HG03565 (cell line): ENCODE measurements around the gene PKLR.
"Not testable (repeated sequence)": the region's sequence is repeated elsewhere in the genome, so short reads cannot be mapped to it uniquely, and the experiment has no call there.

Experiments
- ATAC-seq: cut with Tn5 transposase; IDR thresholded peaks from one replicate; pipeline ENCODE4 v1.9.1; 2021; ENCODE audit warnings: mild to moderate bottlenecking, moderate library complexity; ENCODE audit not compliant: unreplicated experiment

PKLR gene

DNA sequence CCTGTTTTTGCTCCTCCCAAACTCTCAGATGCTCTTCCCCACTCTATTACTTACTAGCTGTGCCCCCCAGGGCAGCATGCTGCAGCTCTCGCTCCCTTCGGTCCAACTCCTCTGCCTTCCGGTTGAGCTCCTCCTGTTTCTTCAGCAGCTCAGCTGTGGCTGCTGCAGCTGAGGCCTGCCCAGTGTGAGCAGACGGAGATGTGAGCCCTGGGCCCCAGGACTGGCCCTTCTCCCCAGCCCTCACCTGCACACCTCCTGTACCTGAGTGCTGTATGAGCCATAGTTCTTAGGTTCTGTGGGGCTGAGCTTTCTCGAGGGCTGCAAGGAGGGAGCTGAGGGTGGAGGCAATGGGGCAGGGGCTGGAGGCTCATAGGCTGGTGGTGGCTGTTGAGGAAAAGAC is 41.0 kb downstream of the PKLR start:
- ATAC-seq: no peak

GRCh38 chr1:155256058-155256852 is 45.0 kb downstream of the PKLR start:
- ATAC-seq: no peak

- ATAC-seq: no peak
Observed at GRCh38 chr1:155255243-155256007, 45.8 kb downstream of the PKLR start, which contains the start of gene ENTREP3. ENTREP3 (minus strand) TSS chr1:155255483; CDS start chr1:155254877, 606 bp downstream.

DNA sequence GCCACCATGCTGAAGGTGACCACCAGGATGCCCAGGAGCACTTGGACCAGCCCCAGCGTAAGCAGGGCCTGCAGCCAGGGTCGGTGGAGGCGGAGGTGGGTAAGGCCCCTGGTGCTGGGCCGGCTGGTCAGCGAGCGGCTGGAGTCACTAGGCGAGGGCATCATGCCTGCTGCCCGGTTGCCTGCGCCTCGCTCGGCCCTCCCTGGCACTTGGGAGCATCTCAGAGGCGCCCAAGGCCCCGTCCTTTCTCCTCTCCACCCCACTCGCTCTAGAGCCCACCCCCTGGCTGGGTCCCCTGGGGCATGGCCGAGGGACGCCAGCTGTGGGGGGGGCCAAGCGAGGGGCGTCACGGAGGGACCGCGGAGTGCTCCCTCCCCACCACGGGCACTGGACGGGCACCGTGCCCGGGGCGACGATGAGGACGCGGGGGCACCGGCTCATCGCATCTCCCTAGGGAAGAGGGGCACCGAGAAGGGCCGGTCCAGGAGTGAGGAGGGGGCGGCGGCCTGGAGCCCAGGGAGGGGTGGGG is 46.5 kb downstream of the PKLR start:
- no peak for ATAC-seq

DNA sequence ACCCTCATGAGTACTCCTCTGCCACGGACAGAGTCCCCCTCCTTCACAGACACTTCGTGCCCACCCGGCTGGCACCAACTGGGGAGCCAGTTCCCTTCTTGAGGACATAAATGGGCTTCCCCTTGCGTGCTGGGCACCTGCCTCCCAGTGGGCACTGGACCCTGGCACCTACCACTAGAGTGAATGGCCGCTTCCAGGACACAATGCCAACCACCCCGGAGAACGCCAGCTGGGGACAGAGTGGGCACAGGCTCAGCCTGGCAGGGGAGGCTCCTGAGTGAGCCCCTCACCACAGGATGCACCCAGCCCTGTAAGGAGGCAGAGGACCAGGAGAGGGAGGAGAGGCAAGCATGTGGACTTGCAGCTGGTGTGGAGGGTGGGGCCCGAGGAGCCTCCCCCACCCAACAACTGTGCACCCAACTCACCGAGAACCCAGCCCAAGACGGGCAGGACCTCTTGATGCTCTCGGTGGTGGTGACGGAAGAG is 47.0 kb downstream of the PKLR start:
- ATAC-seq: no peak

DNA sequence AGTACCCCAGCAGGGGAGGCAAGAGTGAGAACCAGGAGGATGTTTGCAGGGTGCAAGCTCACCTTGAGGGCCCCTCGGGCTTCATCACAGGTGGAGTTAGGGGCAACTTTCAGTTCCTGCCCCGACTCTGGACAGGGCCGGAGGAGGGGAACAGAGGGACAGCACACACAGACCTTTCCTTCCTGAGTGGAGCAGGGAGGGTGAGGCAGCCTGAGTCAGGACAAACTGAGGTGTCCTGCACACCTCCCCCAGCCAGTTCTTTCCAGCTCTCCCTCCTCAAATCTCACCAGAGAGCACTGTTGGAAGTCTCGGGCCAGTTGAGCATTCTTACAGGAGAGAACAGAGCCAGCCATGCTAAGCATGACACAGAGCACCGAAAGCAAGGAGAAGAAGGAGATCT is 47.4 kb downstream of the PKLR start:
- ATAC-seq: no peak

DNA sequence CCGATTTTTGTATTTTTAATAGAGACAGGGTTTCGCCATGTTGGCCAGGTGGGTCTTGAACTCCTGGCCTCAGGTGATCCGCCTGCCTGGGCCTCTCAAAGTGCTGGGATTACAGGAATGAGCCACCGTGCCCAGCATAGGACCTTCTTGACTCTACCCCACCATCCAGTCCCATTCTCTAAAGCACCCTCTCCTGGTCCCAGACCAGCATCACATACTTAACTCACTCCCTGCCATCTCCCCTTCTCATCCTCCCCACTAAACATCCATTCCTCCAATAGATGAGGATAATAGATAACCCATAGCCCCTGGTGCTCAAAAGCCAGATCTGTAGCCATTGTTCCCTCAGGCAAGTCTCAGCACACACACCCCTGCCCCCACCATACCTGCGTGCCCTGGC is 48.0 kb downstream of the PKLR start:
- ATAC-seq: no peak

- no peak for ATAC-seq
Observed at GRCh38 chr1:155251566-155251965, 49.7 kb downstream of the PKLR start.

- peak; percentile 71 for ATAC-seq
Observed at GRCh38 chr1:155250633-155251449, 50.4 kb downstream of the PKLR start.

DNA sequence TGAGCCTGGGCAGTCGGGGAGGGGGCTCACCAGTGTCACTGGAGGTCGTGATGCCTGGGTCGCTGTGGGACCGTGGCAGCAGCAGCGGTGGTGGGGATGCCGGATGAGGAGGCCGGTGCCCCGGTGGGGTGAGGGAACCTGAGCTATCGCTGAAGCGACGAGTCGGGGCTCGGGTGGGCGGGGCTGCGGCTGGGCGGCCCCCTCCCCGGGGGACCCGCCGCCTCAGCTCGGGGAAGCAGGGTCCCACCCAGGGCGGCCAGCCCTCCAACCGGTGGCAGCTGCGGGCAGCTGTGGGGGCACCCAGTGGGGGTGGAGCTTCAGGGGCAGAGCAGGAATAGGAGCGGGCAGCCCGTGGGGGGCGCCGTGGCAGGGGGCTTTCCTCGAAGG is 51.0 kb downstream of the PKLR start:
- peak; percentile 22 for ATAC-seq

- no peak for ATAC-seq
Observed at GRCh38 chr1:155247667-155248553, 53.3 kb downstream of the PKLR start.

DNA sequence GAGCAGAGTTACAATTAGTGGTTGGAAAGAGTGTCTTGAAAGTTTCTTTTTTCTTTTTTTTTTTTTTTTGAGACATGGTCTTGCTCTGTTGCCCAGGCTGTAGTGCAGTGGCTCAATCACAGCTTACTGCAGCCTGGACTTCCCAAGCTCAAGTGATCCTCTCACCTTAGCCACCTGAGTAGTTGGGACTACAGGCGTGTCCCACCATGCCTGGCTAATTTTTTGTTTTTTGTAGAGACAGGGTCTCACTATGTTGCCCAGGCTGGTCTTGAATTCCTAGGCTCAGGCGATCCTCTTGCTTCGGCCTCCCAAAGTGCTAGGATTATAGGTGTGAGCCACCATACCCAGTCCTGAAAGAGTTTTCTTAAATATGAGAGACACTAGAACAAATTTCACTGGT is 54.4 kb downstream of the PKLR start:
- not testable (repeated sequence) for ATAC-seq

GRCh38 chr1:155245163-155245524 is 56.1 kb downstream of the PKLR start:
- no peak for ATAC-seq

DNA sequence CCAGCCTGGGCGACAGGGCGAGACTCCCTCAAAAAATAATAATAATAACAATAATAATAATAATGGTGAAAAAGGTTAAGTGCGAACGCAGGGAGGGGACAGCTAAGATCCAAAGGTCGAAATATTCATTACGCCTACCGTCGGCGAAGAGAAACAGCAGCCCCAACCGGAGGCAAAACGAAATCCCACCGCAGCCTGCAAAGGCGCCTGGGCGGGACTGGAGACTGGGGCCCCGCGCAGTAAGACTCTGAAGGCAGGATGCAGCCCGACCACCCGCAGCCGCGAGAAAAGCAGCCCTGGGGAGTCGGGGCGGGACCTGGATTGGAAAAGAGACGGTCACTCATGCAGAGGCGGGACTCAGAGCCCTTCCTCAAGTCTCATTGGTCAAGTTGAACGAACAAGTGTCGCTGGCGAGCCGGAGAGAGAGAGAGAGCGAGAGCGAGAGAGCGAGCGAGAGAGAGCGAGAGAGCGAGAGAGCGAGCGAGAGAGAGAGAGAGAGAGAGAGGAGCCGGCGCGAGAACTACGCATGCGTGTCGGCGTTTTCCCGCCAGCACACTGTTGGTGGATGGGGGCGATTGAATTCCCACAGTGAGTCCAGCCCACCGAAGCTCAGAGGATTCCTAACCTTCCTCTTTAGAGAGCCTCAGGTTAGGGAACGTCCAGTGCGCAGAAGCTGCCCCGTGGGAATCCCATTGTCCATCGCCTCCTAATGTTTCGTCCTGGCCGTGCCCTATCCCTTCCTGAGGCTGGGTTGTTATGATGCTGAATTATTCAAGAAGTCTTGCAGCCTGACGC is 56.7 kb downstream of the PKLR start:
- ATAC-seq: peak; percentile 78

- ATAC-seq: no peak
Observed at GRCh38 chr1:155242805-155243358, 58.4 kb downstream of the PKLR start.

DNA sequence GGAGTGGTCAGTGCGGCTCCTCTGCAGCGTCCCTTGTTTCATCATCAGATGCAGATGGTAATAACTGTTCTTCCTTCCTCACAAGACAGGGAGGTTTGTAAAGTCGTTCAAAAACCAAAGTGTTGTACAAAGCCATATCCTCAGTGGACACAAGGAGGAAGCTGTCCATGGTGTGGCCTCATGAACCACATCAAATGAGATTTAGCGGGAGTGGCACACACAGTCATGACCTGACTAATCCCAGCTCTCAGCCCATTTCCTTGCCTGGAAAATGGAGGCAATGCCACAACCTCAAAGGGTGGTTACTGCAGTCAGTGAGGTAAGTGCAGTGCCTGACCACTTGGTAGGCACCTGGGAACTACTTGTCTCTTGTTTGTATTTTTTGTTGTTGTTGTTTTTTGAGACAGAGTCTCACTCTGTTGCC is 59.4 kb downstream of the PKLR start:
- ATAC-seq: no peak

DNA sequence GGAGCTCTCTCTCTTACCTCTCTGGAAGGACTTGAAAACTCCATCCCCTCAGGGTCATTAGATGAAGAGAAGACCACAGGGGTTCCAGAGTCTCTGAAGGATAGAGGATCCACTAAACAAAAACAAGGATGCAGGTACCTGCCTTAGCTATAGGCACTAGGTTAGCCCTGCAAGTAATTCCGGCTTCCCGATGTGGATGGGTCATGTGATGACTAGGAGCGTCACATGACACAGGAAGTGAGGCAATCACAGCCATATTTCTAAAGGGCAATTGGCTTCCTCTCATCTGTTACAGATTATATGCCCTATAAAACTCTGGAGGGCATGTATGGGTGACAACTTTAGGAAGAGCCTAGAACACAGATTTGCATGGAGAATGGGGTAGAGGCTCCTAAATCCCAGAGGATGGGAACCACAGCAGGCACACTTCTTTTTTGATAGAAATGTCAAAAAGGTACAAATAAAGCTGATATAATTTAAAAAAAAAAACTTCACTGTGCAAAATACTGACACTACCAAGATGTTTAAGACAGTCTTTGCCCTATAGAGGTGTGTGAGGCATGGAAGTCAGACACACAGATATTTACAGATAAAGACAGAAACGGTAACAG is 60.1 kb downstream of the PKLR start:
- ATAC-seq: no peak
